H9 (cell line): ENCODE measurements around the gene FSHR. TPM values are rescaled to one million over a fixed set of nuclear protein-coding genes. Genes with fewer than 3 reads are reported as not detected.

Source experiments
- DNase-seq: peaks from one replicate; pipeline ENCODE4 v3.0.0-alpha.2; 2017
- H2AFZ ChIP-seq: one replicate; pipeline ENCODE4 v1.6.1; 2013; ENCODE audit warnings: mild to moderate bottlenecking, low read length, control low read depth, moderate library complexity
- H2AK5ac ChIP-seq: 2 replicates; pipeline ENCODE4 v1.6.1; 2013; ENCODE audit warnings: low read length, control low read depth, mixed read lengths; ENCODE audit not compliant: insufficient read length
- H2BK120ac ChIP-seq: one replicate; pipeline ENCODE4 v1.6.1; 2013; ENCODE audit warnings: low read depth, mild to moderate bottlenecking, low read length, control low read depth, inconsistent platforms; ENCODE audit not compliant: poor library complexity, severe bottlenecking
- H2BK12ac ChIP-seq: 2 replicates; pipeline ENCODE4 v1.6.1; 2013; ENCODE audit warnings: low read length, control low read depth, mixed read lengths, low read depth; ENCODE audit not compliant: insufficient read length
- H2BK15ac ChIP-seq: 2 replicates; pipeline ENCODE4 v1.6.1; 2013; ENCODE audit warnings: low read depth, low read length, control low read depth
- H2BK20ac ChIP-seq: one replicate; pipeline ENCODE4 v1.6.1; 2013; ENCODE audit warnings: low read depth, mild to moderate bottlenecking, low read length, control low read depth, inconsistent platforms; ENCODE audit not compliant: poor library complexity, severe bottlenecking
- H2BK5ac ChIP-seq: 2 replicates; pipeline ENCODE4 v1.6.1; 2013; ENCODE audit warnings: low read length, control low read depth, mixed read lengths; ENCODE audit not compliant: insufficient read length
- H3K14ac ChIP-seq: 2 replicates; pipeline ENCODE4 v1.6.1; 2013; ENCODE audit warnings: low read length, control low read depth; ENCODE audit not compliant: insufficient read depth
- H3K18ac ChIP-seq: 2 replicates; pipeline ENCODE4 v1.6.1; 2013; ENCODE audit warnings: low read depth, mild to moderate bottlenecking, mixed read lengths, low read length, control low read depth; ENCODE audit not compliant: insufficient read length
- H3K23ac ChIP-seq: 2 replicates; pipeline ENCODE4 v1.6.1; 2013; ENCODE audit warnings: low read length, control low read depth, mixed read lengths, low read depth; ENCODE audit not compliant: insufficient read length
- H3K23me2 ChIP-seq: 2 replicates; pipeline ENCODE4 v1.6.1; 2013; ENCODE audit warnings: low read depth, mild to moderate bottlenecking, mixed read lengths, low read length, control low read depth; ENCODE audit not compliant: insufficient read length, poor library complexity, severe bottlenecking
- H3K27ac ChIP-seq: 2 replicates; pipeline ENCODE4 v1.5.1; 2013; ENCODE audit warnings: low read length, control low read depth, mixed read lengths, low read depth; ENCODE audit not compliant: insufficient read length
- H3K27me3 ChIP-seq: 2 replicates; pipeline ENCODE4 v1.6.1; 2013; ENCODE audit warnings: low read length, control low read depth, inconsistent platforms; ENCODE audit not compliant: insufficient read depth
- H3K4ac ChIP-seq: 2 replicates; pipeline ENCODE4 v1.6.1; 2013; ENCODE audit warnings: low read depth, mild to moderate bottlenecking, control low read depth, inconsistent platforms, low read length, moderate library complexity
- H3K4me1 ChIP-seq: 2 replicates; pipeline ENCODE4 v1.6.1; 2013; ENCODE audit warnings: low read length, control low read depth, inconsistent platforms; ENCODE audit not compliant: insufficient read depth
- H3K4me2 ChIP-seq: 2 replicates; pipeline ENCODE4 v1.6.1; 2013; ENCODE audit warnings: low read length, control low read depth, mixed read lengths; ENCODE audit not compliant: insufficient read length, insufficient read depth
- H3K56ac ChIP-seq: 2 replicates; pipeline ENCODE4 v1.6.1; 2013; ENCODE audit warnings: low read depth, mild to moderate bottlenecking, mixed read lengths, low read length, control low read depth; ENCODE audit not compliant: insufficient read length
- H3K79me1 ChIP-seq: 2 replicates; pipeline ENCODE4 v1.6.1; 2013; ENCODE audit warnings: low read depth, mild to moderate bottlenecking, moderate library complexity, low read length, control low read depth, inconsistent platforms; ENCODE audit not compliant: insufficient read depth, poor library complexity, severe bottlenecking
- H3K79me2 ChIP-seq: 2 replicates; pipeline ENCODE4 v1.6.1; 2013; ENCODE audit warnings: low read length, control low read depth, inconsistent platforms; ENCODE audit not compliant: insufficient read depth
- H3K9ac ChIP-seq: 2 replicates; pipeline ENCODE4 v1.6.1; 2013; ENCODE audit warnings: low read length, control low read depth, mixed read lengths; ENCODE audit not compliant: insufficient read length; ENCODE audit errors: extremely low read depth
- H3K9me3 ChIP-seq: one replicate; pipeline ENCODE4 v1.6.1; 2013; ENCODE audit warnings: low read depth, low read length, inconsistent platforms; ENCODE audit not compliant: control insufficient read depth
- H3T11ph ChIP-seq: one replicate; pipeline ENCODE4 v1.6.1; 2013; ENCODE audit warnings: mild to moderate bottlenecking, low read length, control low read depth, inconsistent platforms
- H4K20me1 ChIP-seq: one replicate; pipeline ENCODE4 v1.6.1; 2013; ENCODE audit not compliant: control insufficient read depth, insufficient read length, insufficient read depth
- H4K5ac ChIP-seq: 2 replicates; pipeline ENCODE4 v1.6.1; 2013; ENCODE audit warnings: low read depth, mild to moderate bottlenecking, mixed read lengths, low read length, control low read depth; ENCODE audit not compliant: insufficient read length
- H4K8ac ChIP-seq: replicated peaks from 2 replicates; pipeline ENCODE4 v1.6.1; 2013; ENCODE audit warnings: low read length, control low read depth, mixed read lengths, low read depth; ENCODE audit not compliant: insufficient read length
- H4K91ac ChIP-seq: 2 replicates; pipeline ENCODE4 v1.6.1; 2013; ENCODE audit warnings: low read depth, mild to moderate bottlenecking, moderate library complexity, mixed read lengths, low read length, control low read depth; ENCODE audit not compliant: insufficient read length
- H3K27ac Mint-ChIP-seq, 3 experiments: 2 replicates in 2 of 3; 3 replicates in 1 of 3; pipeline ENCODE4 v1.8.0; 2020 to 2021; ENCODE audit warnings: mixed read lengths in 3 of 3, mild to moderate bottlenecking in 1 of 3, moderate library complexity in 1 of 3
- H3K27me3 Mint-ChIP-seq: 2 replicates; pipeline ENCODE4 v1.8.0; 2021; ENCODE audit warnings: low read depth, mild to moderate bottlenecking, moderate library complexity, mixed read lengths
- H3K36me3 Mint-ChIP-seq, 3 experiments: 2 replicates in 2 of 3; 3 replicates in 1 of 3; pipeline ENCODE4 v1.8.0; 2020 to 2021; ENCODE audit warnings: low read depth in 3 of 3, mixed read lengths in 3 of 3; ENCODE audit not compliant: insufficient read depth in 1 of 3
- H3K4me1 Mint-ChIP-seq, 2 experiments: 2 replicates each; pipeline ENCODE4 v1.8.0; 2020; ENCODE audit warnings: mixed read lengths in 2 of 2
- H3K4me3 Mint-ChIP-seq, 2 experiments: 2 replicates in 1 of 2; 3 replicates in 1 of 2; pipeline ENCODE4 v1.8.0; 2020 to 2021; ENCODE audit warnings: mild to moderate bottlenecking in 2 of 2, mixed read lengths in 2 of 2, moderate library complexity in 1 of 2
- H3K9me3 Mint-ChIP-seq, 2 experiments: 2 replicates in 1 of 2; 3 replicates in 1 of 2; pipeline ENCODE4 v1.8.0; 2020; ENCODE audit warnings: mild to moderate bottlenecking in 2 of 2, mixed read lengths in 2 of 2, moderate library complexity in 1 of 2
- WGBS: extraction: QIAGEN DNeasy Blood & Tissue Kit; methylation state at CpG from one replicate; pipeline ENCODE4 v1.1.7; 2013; ENCODE audit warnings: missing lambda C conversion rate, low lambda C conversion rate, mixed read lengths; ENCODE audit not compliant: insufficient read length; ENCODE audit errors: extremely low coverage; 5-methylcytosine and 5-hydroxymethylcytosine counted together
- total RNA-seq: library from RNA; stranded (reverse); gene quantifications from 2 replicates; pipeline ENCODE4 v1.2.1, GENCODE V29; 2021
- TF ChIP-seq, protein P1 (sequence below): fragments of 200-600 bp; sonication (generic); conservative IDR thresholded peaks from 3 replicates; pipeline ENCODE4 v1.8.0; 2021; ENCODE audit warnings: antibody characterized with exemption, mild to moderate bottlenecking

FSHR gene
- total RNA-seq, 1 experiment from 2014 or later: not detected

- no peaks in the 10 kb centered on the region for H3K4me1 Mint-ChIP-seq
- H2AK5ac ChIP-seq: no peak overlapping the region
- no peak overlapping the region for H3K9ac ChIP-seq
- no peaks in the 10 kb centered on the region for H3K27me3 Mint-ChIP-seq
- no peak overlapping the region for H2BK12ac ChIP-seq
- H4K20me1 ChIP-seq: no peaks in the 10 kb centered on the region
- WGBS: no CpG with 5 or more reads among the region's 1 CpG
- H3K23me2 ChIP-seq: no peaks in the 10 kb centered on the region
- peaks cover 0 to 10% (median 0%) of the 10 kb centered on the region in 3 experiments; a peak in 2 of 7 replicates for H3K36me3 Mint-ChIP-seq
- no peaks in the 10 kb centered on the region for H3K4me1 ChIP-seq
- H3K4me2 ChIP-seq: no peak overlapping the region
- H3K27me3 ChIP-seq: no peaks in the 10 kb centered on the region
- TF ChIP-seq, protein P1, sequence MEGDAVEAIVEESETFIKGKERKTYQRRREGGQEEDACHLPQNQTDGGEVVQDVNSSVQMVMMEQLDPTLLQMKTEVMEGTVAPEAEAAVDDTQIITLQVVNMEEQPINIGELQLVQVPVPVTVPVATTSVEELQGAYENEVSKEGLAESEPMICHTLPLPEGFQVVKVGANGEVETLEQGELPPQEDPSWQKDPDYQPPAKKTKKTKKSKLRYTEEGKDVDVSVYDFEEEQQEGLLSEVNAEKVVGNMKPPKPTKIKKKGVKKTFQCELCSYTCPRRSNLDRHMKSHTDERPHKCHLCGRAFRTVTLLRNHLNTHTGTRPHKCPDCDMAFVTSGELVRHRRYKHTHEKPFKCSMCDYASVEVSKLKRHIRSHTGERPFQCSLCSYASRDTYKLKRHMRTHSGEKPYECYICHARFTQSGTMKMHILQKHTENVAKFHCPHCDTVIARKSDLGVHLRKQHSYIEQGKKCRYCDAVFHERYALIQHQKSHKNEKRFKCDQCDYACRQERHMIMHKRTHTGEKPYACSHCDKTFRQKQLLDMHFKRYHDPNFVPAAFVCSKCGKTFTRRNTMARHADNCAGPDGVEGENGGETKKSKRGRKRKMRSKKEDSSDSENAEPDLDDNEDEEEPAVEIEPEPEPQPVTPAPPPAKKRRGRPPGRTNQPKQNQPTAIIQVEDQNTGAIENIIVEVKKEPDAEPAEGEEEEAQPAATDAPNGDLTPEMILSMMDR: no peak
- no peak overlapping the region for H3K27ac ChIP-seq
- no peak overlapping the region for H2BK15ac ChIP-seq
- H3K79me1 ChIP-seq: no peaks in the 10 kb centered on the region
- H3K56ac ChIP-seq: no peak overlapping the region
- H2AFZ ChIP-seq: no peak overlapping the region
- H2BK120ac ChIP-seq: no peak overlapping the region
- no peaks in the 10 kb centered on the region for H3K79me2 ChIP-seq
- H4K8ac ChIP-seq: no peak overlapping the region
- no peak overlapping the region for H3K4ac ChIP-seq
- no peak overlapping the region for H2BK20ac ChIP-seq
- H3K14ac ChIP-seq: no peak overlapping the region
- H2BK5ac ChIP-seq: no peak overlapping the region
- H3K23ac ChIP-seq: no peak overlapping the region
- no peak overlapping the region for H3K4me3 Mint-ChIP-seq
- H3K9me3 Mint-ChIP-seq: peaks cover 7 to 12% of the 10 kb centered on the region in 2 experiments
- no peak for DNase-seq
- H3K18ac ChIP-seq: no peak overlapping the region
- H4K91ac ChIP-seq: no peak overlapping the region
- no peaks in the 10 kb centered on the region for H3K9me3 ChIP-seq
- no peak overlapping the region for H3T11ph ChIP-seq
- H4K5ac ChIP-seq: no peak overlapping the region
- H3K27ac Mint-ChIP-seq: no peak overlapping the region
Measured at GRCh38 chr2:49069829-49070228, 84.5 kb downstream of the FSHR start.
